Measurements from ENCODE around the gene SLC6A6. TPM values are rescaled to one million over a fixed set of nuclear protein-coding genes. Genes with fewer than 3 reads are reported as not detected.
A peak's percentile ranks its signal among the peaks of the same experiment; 100 is the strongest.

Gene SLC6A6
- total RNA-seq, 6 experiments from 2014 or later: 1.5 to 8.2 (median 4.1) TPM

DNA sequence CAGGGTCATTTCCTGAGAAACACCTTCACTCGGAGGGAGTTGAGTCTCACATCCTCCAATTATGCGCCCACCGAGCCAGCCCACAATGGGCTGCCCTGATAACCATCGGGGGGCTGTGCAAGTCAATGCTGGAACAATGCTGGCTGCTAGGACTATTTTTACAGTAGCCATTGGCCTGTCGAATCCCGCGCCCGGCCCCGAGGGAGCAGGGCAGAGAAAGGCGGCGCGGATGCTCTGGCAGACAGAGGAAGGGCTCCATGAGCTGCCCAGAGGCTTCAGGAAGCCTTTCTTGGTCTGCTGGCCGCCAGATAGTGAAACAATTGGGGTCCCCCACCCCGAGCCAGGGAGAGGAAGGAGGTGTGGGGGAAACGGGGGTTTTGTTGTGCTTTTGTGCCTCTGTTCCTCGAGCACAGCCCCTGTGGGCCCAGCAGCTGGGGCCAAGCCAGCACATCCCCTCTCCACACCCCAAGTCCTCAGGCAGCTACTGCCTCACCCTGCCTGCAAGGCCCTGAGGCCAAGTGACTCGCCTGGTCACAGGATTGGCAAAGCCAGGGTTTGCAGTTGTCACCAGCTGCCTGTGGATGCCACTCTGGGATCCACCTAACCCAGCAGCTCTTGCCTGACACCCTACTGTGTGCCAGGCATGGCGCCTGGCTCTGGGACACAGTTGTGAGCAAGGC lies 39.0 kb downstream of the SLC6A6 start:
- Histone ChIP-seq H3K4me1 (no peaks in the 10 kb centered on the region), H3K27ac (no peak overlapping the region), H3K9me3 (no peaks in the 10 kb centered on the region), H3K36me3 (peaks cover 0 to 2% (median 0%) of the 10 kb centered on the region in 4 donors), H3K4me3 (no peak overlapping the region), H3K27me3 (peaks cover 0 to 5% of the 10 kb centered on the region in 2 donors)
- intact Hi-C loops (cut with DNase I): no loop called here
- TF ChIP-seq POLR2A (IDR thresholded peaks at IDR 0.05): no peak
- TF ChIP-seq, protein P1, sequence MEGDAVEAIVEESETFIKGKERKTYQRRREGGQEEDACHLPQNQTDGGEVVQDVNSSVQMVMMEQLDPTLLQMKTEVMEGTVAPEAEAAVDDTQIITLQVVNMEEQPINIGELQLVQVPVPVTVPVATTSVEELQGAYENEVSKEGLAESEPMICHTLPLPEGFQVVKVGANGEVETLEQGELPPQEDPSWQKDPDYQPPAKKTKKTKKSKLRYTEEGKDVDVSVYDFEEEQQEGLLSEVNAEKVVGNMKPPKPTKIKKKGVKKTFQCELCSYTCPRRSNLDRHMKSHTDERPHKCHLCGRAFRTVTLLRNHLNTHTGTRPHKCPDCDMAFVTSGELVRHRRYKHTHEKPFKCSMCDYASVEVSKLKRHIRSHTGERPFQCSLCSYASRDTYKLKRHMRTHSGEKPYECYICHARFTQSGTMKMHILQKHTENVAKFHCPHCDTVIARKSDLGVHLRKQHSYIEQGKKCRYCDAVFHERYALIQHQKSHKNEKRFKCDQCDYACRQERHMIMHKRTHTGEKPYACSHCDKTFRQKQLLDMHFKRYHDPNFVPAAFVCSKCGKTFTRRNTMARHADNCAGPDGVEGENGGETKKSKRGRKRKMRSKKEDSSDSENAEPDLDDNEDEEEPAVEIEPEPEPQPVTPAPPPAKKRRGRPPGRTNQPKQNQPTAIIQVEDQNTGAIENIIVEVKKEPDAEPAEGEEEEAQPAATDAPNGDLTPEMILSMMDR (IDR thresholded peaks at IDR 0.05): no peak
- DNase-seq: no peak
- 79% methylated on average over 2 of the region's 18 CpGs for WGBS (ENCODE audit: insufficient coverage, low coverage, low lambda C conversion rate, missing lambda C conversion rate)
- ATAC-seq: peak in 1 of 4 donors; percentile 16

DNA sequence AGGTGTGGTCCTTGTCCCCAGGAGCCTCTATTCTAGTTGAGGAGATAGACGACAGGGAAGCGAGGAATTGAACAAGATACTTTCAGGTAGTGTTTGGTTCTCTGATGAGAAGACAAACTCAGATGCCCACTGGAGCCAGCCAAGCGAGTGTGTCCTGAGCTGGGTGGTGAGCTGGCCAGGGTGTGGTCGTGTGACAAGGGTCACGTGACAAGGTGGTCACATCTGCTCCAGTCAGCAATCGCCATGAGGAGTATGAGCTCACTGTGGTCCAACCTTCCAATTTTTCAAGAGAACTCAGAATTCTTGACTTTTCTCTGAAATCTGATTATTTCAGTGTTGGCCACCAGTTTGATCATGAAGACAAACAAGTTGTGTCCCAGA lies 39.5 kb downstream of the SLC6A6 start:
- Histone ChIP-seq H3K27ac (no peak overlapping the region), H3K4me1 (no peaks in the 10 kb centered on the region), H3K27me3 (peaks cover 0 to 5% of the 10 kb centered on the region in 2 donors), H3K4me3 (no peak overlapping the region), H3K36me3 (peaks cover 0 to 2% (median 0%) of the 10 kb centered on the region in 4 donors), H3K9me3 (no peaks in the 10 kb centered on the region)
- ATAC-seq (no peak), DNase-seq (no peak)
- TF ChIP-seq POLR2A (IDR thresholded peaks at IDR 0.05): no peak
- TF ChIP-seq, protein P1 (IDR thresholded peaks at IDR 0.05): no peak
- 81% methylated on average over 6 of the region's 6 CpGs for WGBS (ENCODE audit: insufficient coverage, low coverage, low lambda C conversion rate, missing lambda C conversion rate)
- intact Hi-C loops (cut with DNase I): no loop called here

DNA sequence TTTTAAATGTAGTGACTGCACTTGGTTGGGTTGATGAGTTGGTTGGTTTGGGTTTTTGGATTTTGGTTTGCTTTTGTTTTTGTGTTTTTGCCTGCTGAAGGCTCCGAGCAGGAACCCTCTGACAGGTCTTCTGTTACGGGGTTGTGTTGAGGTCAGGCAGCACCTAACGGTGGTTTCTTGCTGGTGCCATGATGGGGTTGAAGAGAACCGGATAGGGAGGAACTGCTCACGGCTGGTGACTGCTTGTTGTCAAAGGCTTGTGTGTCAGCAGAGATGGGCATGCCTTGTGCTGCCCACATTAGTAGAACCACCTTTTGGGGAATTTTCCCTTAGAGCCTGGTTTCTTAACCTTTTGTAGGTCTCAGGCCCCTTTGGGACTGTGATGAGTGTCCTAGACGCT lies 42.0 kb downstream of the SLC6A6 start:
- H3K36me3 ChIP-seq: peaks cover 0 to 2% (median 0%) of the 10 kb centered on the region in 4 donors
- no peaks in the 10 kb centered on the region for H3K9me3 ChIP-seq
- no peaks in the 10 kb centered on the region for H3K27me3 ChIP-seq
- no peak overlapping the region for H3K27ac ChIP-seq
- intact Hi-C loops (cut with DNase I): no loop called here
- WGBS (ENCODE audit: insufficient coverage, low coverage, low lambda C conversion rate, missing lambda C conversion rate): no CpG with 5 or more reads among the region's 6 CpGs
- DNase-seq (no peak), ATAC-seq (no peak)
- TF ChIP-seq POLR2A (IDR thresholded peaks at IDR 0.05): no peak
- TF ChIP-seq, protein P1 (IDR thresholded peaks at IDR 0.05): no peak
- no peak overlapping the region for H3K4me3 ChIP-seq
- H3K4me1 ChIP-seq: no peaks in the 10 kb centered on the region

DNA sequence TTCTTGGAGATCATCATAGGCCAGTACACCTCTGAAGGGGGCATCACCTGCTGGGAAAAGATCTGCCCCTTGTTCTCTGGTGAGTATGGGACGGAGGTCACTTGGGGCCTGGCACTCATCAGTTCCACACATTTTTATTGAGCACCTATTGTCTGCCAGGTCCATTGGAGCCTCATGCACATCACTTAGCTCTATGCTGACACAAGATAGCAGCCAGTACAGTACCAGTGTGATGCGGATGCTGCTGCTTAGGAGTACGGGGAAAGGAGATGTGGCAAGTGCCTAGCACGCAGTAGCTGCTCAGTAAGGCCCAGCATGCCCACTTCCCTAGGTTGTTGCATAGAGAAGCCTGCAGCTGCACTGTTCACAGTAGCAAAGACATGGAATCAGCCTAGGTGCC lies 43.4 kb downstream of the SLC6A6 start:
- intact Hi-C loops (cut with DNase I): no loop called here
- H3K4me3 ChIP-seq: no peak overlapping the region
- DNase-seq: no peak
- no peak for TF ChIP-seq POLR2A (IDR thresholded peaks at IDR 0.05)
- TF ChIP-seq, protein P1 (IDR thresholded peaks at IDR 0.05): no peak
- H3K27ac ChIP-seq: no peak overlapping the region
- 96% methylated on average over 4 of the region's 4 CpGs for WGBS (ENCODE audit: insufficient coverage, low coverage, low lambda C conversion rate, missing lambda C conversion rate)
- H3K27me3 ChIP-seq: no peaks in the 10 kb centered on the region
- H3K36me3 ChIP-seq: peaks cover 0 to 2% (median 0%) of the 10 kb centered on the region in 4 donors
- H3K4me1 ChIP-seq: no peaks in the 10 kb centered on the region
- no peak for ATAC-seq
- H3K9me3 ChIP-seq: no peaks in the 10 kb centered on the region
